ENCODE data around the gene SNORC.

The SNORC gene

GRCh38 chr2:232890896-232891601 is 21.0 kb downstream of the SNORC start:
- no peaks in the 10 kb centered on the region for H3K79me2 ChIP-seq (ENCODE audit: control insufficient read depth, low read length)
- no peak overlapping the region for H3K4me3 ChIP-seq (ENCODE audit: low read length)
- no peaks in the 10 kb centered on the region for H3K27me3 ChIP-seq (ENCODE audit: control insufficient read depth, low read length)
- H3K9me2 ChIP-seq (replicated peaks; ENCODE audit: control insufficient read depth, low read length) = no peaks in the 10 kb centered on the region
- H3K9me3 ChIP-seq (ENCODE audit: control insufficient read depth, insufficient read depth, low read length) = no peaks in the 10 kb centered on the region
- H3K27ac ChIP-seq (ENCODE audit: low read depth, low read length) = no peak overlapping the region
- H3K4me1 ChIP-seq (ENCODE audit: control insufficient read depth, low read length) = no peaks in the 10 kb centered on the region
- no peaks in the 10 kb centered on the region for H3K36me3 ChIP-seq (ENCODE audit: control insufficient read depth, low read length)
- no peak for TF ChIP-seq EZH2phosphoT487 (IDR thresholded peaks at IDR 0.05; ENCODE audit: borderline replicate concordance, low read length)
- TF ChIP-seq CTCF (IDR thresholded peaks at IDR 0.05; ENCODE audit: low read depth, low read length, poor library complexity, severe bottlenecking) = no peak
- H3F3A ChIP-seq (ENCODE audit: control insufficient read depth, insufficient read depth) = no peaks in the 10 kb centered on the region
- no peaks in the 10 kb centered on the region for H4K20me1 ChIP-seq (ENCODE audit: control insufficient read depth, insufficient read depth, low read depth, low read length)
- H3K4me2 ChIP-seq (ENCODE audit: low read length) = no peak overlapping the region

- H3K27me3 ChIP-seq (ENCODE audit: control insufficient read depth, low read length) = no peaks in the 10 kb centered on the region
These were observed 21.6 kb downstream of the SNORC start for GRCh38 chr2:232891621-232892071.

GRCh38 chr2:232892221-232892620 is 22.2 kb downstream of the SNORC start:
- Histone ChIP-seq H3K4me1 (ENCODE audit: control insufficient read depth, low read length) (no peaks in the 10 kb centered on the region), H3K27me3 (ENCODE audit: control insufficient read depth, low read length) (no peaks in the 10 kb centered on the region), H3K79me2 (ENCODE audit: control insufficient read depth, low read length) (no peaks in the 10 kb centered on the region), H3F3A (ENCODE audit: control insufficient read depth, insufficient read depth) (no peaks in the 10 kb centered on the region), H3K9me3 (ENCODE audit: control insufficient read depth, insufficient read depth, low read length) (no peaks in the 10 kb centered on the region), H3K4me3 (ENCODE audit: low read length) (no peak overlapping the region), H3K4me2 (ENCODE audit: low read length) (no peak overlapping the region), H3K27ac (ENCODE audit: low read depth, low read length) (no peak overlapping the region), H3K9me2 (replicated peaks; ENCODE audit: control insufficient read depth, low read length) (no peaks in the 10 kb centered on the region), H3K36me3 (ENCODE audit: control insufficient read depth, low read length) (no peaks in the 10 kb centered on the region), H4K20me1 (ENCODE audit: control insufficient read depth, insufficient read depth, low read depth, low read length) (no peaks in the 10 kb centered on the region)
- TF ChIP-seq CTCF (IDR thresholded peaks at IDR 0.05; ENCODE audit: low read depth, low read length, poor library complexity, severe bottlenecking) (no peak), EZH2phosphoT487 (IDR thresholded peaks at IDR 0.05; ENCODE audit: borderline replicate concordance, low read length) (no peak)

More at GRCh38 chr2:232891621-232892071, 21.6 kb downstream of the SNORC start:
- Histone ChIP-seq H4K20me1 (ENCODE audit: control insufficient read depth, insufficient read depth, low read depth, low read length) (no peaks in the 10 kb centered on the region), H3K27ac (ENCODE audit: low read depth, low read length) (no peak overlapping the region), H3K9me2 (replicated peaks; ENCODE audit: control insufficient read depth, low read length) (no peaks in the 10 kb centered on the region), H3F3A (ENCODE audit: control insufficient read depth, insufficient read depth) (no peaks in the 10 kb centered on the region), H3K36me3 (ENCODE audit: control insufficient read depth, low read length) (no peaks in the 10 kb centered on the region), H3K4me3 (ENCODE audit: low read length) (no peak overlapping the region), H3K4me1 (ENCODE audit: control insufficient read depth, low read length) (no peaks in the 10 kb centered on the region), H3K9me3 (ENCODE audit: control insufficient read depth, insufficient read depth, low read length) (no peaks in the 10 kb centered on the region), H3K4me2 (ENCODE audit: low read length) (no peak overlapping the region), H3K79me2 (ENCODE audit: control insufficient read depth, low read length) (no peaks in the 10 kb centered on the region)
- no peak for TF ChIP-seq EZH2phosphoT487 (IDR thresholded peaks at IDR 0.05; ENCODE audit: borderline replicate concordance, low read length)
- TF ChIP-seq CTCF (IDR thresholded peaks at IDR 0.05; ENCODE audit: low read depth, low read length, poor library complexity, severe bottlenecking) = no peak

Measured in DOHH2 (cell line).